Smooth muscle cell (in vitro differentiated cells): Measurements from ENCODE around the gene GPR160. TPM values are rescaled to one million over a fixed set of nuclear protein-coding genes. Genes with fewer than 3 reads are reported as not detected.

Experiments used
- DNase-seq: peaks from one replicate; lab custom pipeline; 2025; ENCODE audit not compliant: unreplicated experiment; lab: John Stamatoyannopoulos, UW
- H2AFZ ChIP-seq: fragments of 200-600 bp; sonication (generic); 2 replicates; pipeline ENCODE4 v1.6.0; 2016; ENCODE audit warnings: antibody characterized with exemption, low read depth, mild to moderate bottlenecking
- H3F3A ChIP-seq: fragments of 200-600 bp; sonication (generic); 2 replicates; pipeline ENCODE4 v1.6.0; 2017; ENCODE audit warnings: antibody characterized with exemption, low read depth
- H3K27ac ChIP-seq: fragments of 200-600 bp; sonication (generic); 2 replicates; pipeline ENCODE4 v1.5.1; 2016; ENCODE audit warnings: low read depth, mild to moderate bottlenecking
- H3K27me3 ChIP-seq: fragments of 200-600 bp; sonication (generic); 2 replicates; pipeline ENCODE4 v1.6.1; 2016; ENCODE audit warnings: low read depth, mild to moderate bottlenecking
- H3K36me3 ChIP-seq: fragments of 200-600 bp; sonication (generic); 2 replicates; pipeline ENCODE4 v1.5.1; 2016; ENCODE audit warnings: low read depth
- H3K4me1 ChIP-seq: fragments of 200-600 bp; sonication (generic); 2 replicates; pipeline ENCODE4 v1.5.1; 2016; ENCODE audit warnings: low read depth
- H3K4me2 ChIP-seq: fragments of 200-600 bp; sonication (generic); 2 replicates; pipeline ENCODE4 v1.6.0; 2016; ENCODE audit warnings: mild to moderate bottlenecking
- H3K4me3 ChIP-seq: fragments of 200-600 bp; sonication (generic); 2 replicates; pipeline ENCODE4 v1.5.1; 2016; ENCODE audit warnings: mild to moderate bottlenecking
- H3K79me2 ChIP-seq: fragments of 200-600 bp; sonication (generic); 2 replicates; pipeline ENCODE4 v1.6.0; 2016; ENCODE audit warnings: low read depth, mild to moderate bottlenecking
- H3K9ac ChIP-seq: fragments of 200-600 bp; sonication (generic); 2 replicates; pipeline ENCODE4 v1.6.0; 2016; ENCODE audit warnings: low read depth
- H3K9me3 ChIP-seq: fragments of 200-600 bp; sonication (generic); replicated peaks from 2 replicates; pipeline ENCODE4 v1.5.1; 2016; ENCODE audit warnings: low read depth
- H4K20me1 ChIP-seq: fragments of 200-600 bp; sonication (generic); 2 replicates; pipeline ENCODE4 v1.6.0; 2016; ENCODE audit warnings: low read depth
- WGBS: methylation state at CpG from one replicate; pipeline ENCODE4 v1.1.7; 2016; ENCODE audit warnings: low lambda C conversion rate; 5-methylcytosine and 5-hydroxymethylcytosine counted together
- polyA plus RNA-seq: library from polyadenylated mRNA; unstranded; fragments of >200 nt; fragmentation: Nextera tagmentation; extraction: Ambion mirVana; gene quantifications from 2 replicates; pipeline ENCODE4 v1.2.1, GENCODE V29; 2016
- total RNA-seq: library from RNA; depleted of rRNA; stranded (reverse); fragments of >200 nt; gene quantifications from 2 replicates; pipeline ENCODE4 v1.2.3, GENCODE V29; 2014
- TF ChIP-seq, protein P1 (sequence below): fragments of 200-600 bp; sonication (generic); IDR thresholded peaks from 2 replicates; pipeline ENCODE4 v1.5.1; 2017; ENCODE audit warnings: borderline replicate concordance, mild to moderate bottlenecking, antibody characterized with exemption; ENCODE audit not compliant: insufficient read depth, poor library complexity, severe bottlenecking

The GPR160 gene
- total and polyA plus RNA-seq, 2 experiments from 2014 or later: 0.83 to 2.3 TPM

DNA sequence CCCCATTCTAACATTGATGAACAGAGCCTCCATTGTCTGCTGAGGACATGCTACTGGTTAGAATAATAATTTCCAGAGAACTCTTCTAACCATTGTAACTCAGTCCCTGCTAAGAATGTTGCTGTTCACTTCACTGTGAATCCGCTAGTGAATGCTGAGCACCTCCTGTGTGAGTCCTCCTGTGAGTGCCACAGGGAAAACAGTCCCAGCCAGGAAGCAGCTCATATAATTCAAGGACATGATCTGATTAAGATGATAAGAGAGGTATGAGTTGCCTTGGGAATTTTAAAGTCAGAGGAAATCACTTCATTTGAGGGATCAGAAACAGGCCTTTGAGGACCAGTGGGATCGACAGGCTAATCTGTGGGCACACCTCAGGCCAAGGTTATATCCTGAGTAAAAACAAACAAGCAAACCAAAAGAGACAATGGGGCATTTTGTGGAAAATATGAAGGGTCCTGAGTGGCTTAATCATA is 33.9 kb upstream of the GPR160 start:
- no peak overlapping the region for H2AFZ ChIP-seq
- no peaks in the 10 kb centered on the region for H3K79me2 ChIP-seq
- no peak overlapping the region for H3K4me3 ChIP-seq
- no peaks in the 10 kb centered on the region for H3K4me1 ChIP-seq
- no peak overlapping the region for H3K9ac ChIP-seq
- H4K20me1 ChIP-seq: no peaks in the 10 kb centered on the region
- H3F3A ChIP-seq: no peaks in the 10 kb centered on the region
- TF ChIP-seq, protein P1, sequence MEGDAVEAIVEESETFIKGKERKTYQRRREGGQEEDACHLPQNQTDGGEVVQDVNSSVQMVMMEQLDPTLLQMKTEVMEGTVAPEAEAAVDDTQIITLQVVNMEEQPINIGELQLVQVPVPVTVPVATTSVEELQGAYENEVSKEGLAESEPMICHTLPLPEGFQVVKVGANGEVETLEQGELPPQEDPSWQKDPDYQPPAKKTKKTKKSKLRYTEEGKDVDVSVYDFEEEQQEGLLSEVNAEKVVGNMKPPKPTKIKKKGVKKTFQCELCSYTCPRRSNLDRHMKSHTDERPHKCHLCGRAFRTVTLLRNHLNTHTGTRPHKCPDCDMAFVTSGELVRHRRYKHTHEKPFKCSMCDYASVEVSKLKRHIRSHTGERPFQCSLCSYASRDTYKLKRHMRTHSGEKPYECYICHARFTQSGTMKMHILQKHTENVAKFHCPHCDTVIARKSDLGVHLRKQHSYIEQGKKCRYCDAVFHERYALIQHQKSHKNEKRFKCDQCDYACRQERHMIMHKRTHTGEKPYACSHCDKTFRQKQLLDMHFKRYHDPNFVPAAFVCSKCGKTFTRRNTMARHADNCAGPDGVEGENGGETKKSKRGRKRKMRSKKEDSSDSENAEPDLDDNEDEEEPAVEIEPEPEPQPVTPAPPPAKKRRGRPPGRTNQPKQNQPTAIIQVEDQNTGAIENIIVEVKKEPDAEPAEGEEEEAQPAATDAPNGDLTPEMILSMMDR: no peak
- H3K36me3 ChIP-seq: no peaks in the 10 kb centered on the region
- WGBS: 90% methylated on average over 2 of the region's 2 CpGs
- no peak overlapping the region for H3K4me2 ChIP-seq
- H3K9me3 ChIP-seq: no peaks in the 10 kb centered on the region
- DNase-seq: no peak
- no peak overlapping the region for H3K27ac ChIP-seq
- H3K27me3 ChIP-seq: no peaks in the 10 kb centered on the region

DNA sequence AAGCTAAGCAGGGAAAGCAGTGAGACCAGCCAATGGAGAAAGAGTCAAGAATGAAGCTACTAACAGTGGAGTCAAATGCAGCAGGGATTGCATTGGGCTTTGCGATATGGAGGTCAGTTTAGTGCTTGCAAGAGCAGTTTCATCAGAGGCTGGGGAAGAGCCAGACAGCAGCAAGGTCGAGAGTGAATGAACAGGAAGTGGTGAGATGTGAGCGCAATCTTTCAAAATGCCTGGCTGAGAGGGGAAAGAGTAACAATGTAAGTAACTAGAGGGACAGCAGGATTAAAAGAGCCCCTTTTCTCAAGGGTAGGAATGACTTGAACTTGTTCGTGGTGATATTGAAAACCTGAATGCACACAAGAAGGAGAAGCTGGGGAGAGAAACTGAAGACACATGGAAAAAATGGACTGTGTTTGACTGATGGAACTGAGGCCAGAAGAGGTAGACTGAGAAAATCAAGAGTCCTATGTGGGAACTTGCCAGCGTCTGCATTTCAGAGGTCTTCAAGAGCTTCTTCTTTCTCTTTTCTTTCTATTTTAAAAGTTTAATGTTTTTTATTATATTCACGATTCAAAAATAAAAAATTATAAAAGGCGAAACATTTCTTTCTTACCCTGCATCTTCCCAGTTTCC is 30.6 kb upstream of the GPR160 start:
- Histone ChIP-seq H3K4me1 (no peaks in the 10 kb centered on the region), H2AFZ (peak overlapping the region; percentile 18), H3K4me2 (no peak overlapping the region), H3K4me3 (no peak overlapping the region), H3F3A (no peaks in the 10 kb centered on the region), H3K27me3 (no peaks in the 10 kb centered on the region), H3K9ac (no peak overlapping the region), H3K27ac (no peak overlapping the region), H3K79me2 (no peaks in the 10 kb centered on the region), H3K9me3 (no peaks in the 10 kb centered on the region), H4K20me1 (no peaks in the 10 kb centered on the region), H3K36me3 (no peaks in the 10 kb centered on the region)
- 84% methylated on average over 7 of the region's 7 CpGs for WGBS
- no peak for DNase-seq
- TF ChIP-seq, protein P1: no peak

DNA sequence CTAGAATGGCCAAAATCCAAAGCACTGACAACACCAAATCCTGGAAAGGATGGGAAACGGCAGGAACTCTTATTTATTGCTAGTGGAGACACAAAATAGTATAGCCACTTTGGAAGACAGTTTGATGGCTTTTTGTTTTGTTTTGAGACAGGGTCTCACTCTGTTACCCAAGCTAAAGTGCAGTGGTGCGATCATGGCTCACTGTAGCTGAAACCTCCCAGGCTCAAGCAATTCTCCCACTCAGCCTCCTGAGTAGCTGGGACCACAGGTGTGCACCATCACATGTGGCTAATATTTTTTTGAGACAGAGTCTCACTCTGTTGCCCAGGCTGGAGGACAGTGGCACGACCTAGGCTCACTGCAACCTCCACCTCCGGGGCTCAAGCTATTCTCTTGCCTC is 27.3 kb upstream of the GPR160 start:
- 96% methylated on average over 4 of the region's 4 CpGs for WGBS
- Histone ChIP-seq H2AFZ (no peak overlapping the region), H3K36me3 (no peaks in the 10 kb centered on the region), H3K4me1 (no peaks in the 10 kb centered on the region), H3F3A (no peaks in the 10 kb centered on the region), H3K9ac (no peak overlapping the region), H3K4me3 (no peak overlapping the region), H4K20me1 (no peaks in the 10 kb centered on the region), H3K27ac (no peak overlapping the region), H3K4me2 (no peak overlapping the region), H3K79me2 (no peaks in the 10 kb centered on the region), H3K27me3 (no peaks in the 10 kb centered on the region), H3K9me3 (no peaks in the 10 kb centered on the region)
- DNase-seq: no peak
- TF ChIP-seq, protein P1: no peak
